CD4-positive, alpha-beta T cell (primary cell): ENCODE measurements around the gene MACC1. TPM values are rescaled to one million over a fixed set of nuclear protein-coding genes. Genes with fewer than 3 reads are reported as not detected.

Source experiments
- ATAC-seq: fragments of 200-7000 bp; cut with Tn5 transposase; one replicate; pipeline ENCODE4 v1.10.0; 2022; ENCODE audit warnings: mild to moderate bottlenecking; ENCODE audit not compliant: poor library complexity
- CTCF ChIA-PET: fragments of 350-600 bp; sonication (Branson Sonifier 250); formaldehyde crosslinking; loops from one replicate; lab custom pipeline; 2021; ENCODE audit warnings: antibody characterized with exemption, inconsistent platforms; lab: Charles Lee
- POLR2A ChIA-PET: fragments of 350-600 bp; sonication (Branson Sonifier 250); formaldehyde crosslinking; loops from one replicate; lab custom pipeline; 2021; ENCODE audit warnings: antibody characterized with exemption, inconsistent platforms; lab: Charles Lee
- DNase-seq, 14 experiments: peaks; one replicate each; pipeline ENCODE4 v3.0.0-alpha.2; 2013 to 2020; ENCODE audit warnings: mixed read lengths in 2 of 14
- H3K27ac ChIP-seq, 2 donors: one replicate each; pipeline versions ENCODE4 v1.5.1 to v1.7.0; 2013; ENCODE audit warnings: low read length in 2 of 2, low read depth in 1 of 2, mild to moderate bottlenecking in 1 of 2
- H3K27me3 ChIP-seq, 2 experiments: 1 replicate in 1 of 2; 2 replicates in 1 of 2; pipeline versions ENCODE4 v1.6.1 to v1.7.0; 2013; ENCODE audit warnings: low read length in 2 of 2, control low read depth in 1 of 2, mild to moderate bottlenecking in 1 of 2, moderate library complexity in 1 of 2; ENCODE audit not compliant: insufficient read depth in 2 of 2, control insufficient read depth in 1 of 2
- H3K36me3 ChIP-seq: one replicate; pipeline ENCODE4 v1.6.1; 2013; ENCODE audit warnings: low read length, control low read depth; ENCODE audit not compliant: insufficient read depth
- H3K4me1 ChIP-seq: one replicate; pipeline ENCODE4 v1.6.1; 2013; ENCODE audit warnings: low read length, control low read depth; ENCODE audit not compliant: insufficient read depth
- H3K4me3 ChIP-seq: one replicate; pipeline ENCODE4 v1.5.1; 2013; ENCODE audit warnings: mild to moderate bottlenecking, low read length, moderate library complexity
- H3K9me3 ChIP-seq, 2 experiments: 1 replicate in 1 of 2; 2 replicates in 1 of 2; pipeline versions ENCODE4 v1.6.1 to v1.7.0; 2013; ENCODE audit warnings: low read length in 2 of 2, mild to moderate bottlenecking in 2 of 2, control low read depth in 1 of 2, moderate library complexity in 1 of 2; ENCODE audit not compliant: control insufficient read depth in 1 of 2, insufficient read depth in 1 of 2
- H3K27ac Mint-ChIP-seq: one replicate; pipeline ENCODE4 v1.8.0; 2020; ENCODE audit warnings: mixed read lengths
- H3K27me3 Mint-ChIP-seq: one replicate; pipeline ENCODE4 v1.8.0; 2021; ENCODE audit warnings: mixed read lengths
- H3K36me3 Mint-ChIP-seq: one replicate; pipeline ENCODE4 v1.8.0; 2021; ENCODE audit warnings: low read depth, mixed read lengths
- H3K4me1 Mint-ChIP-seq: one replicate; pipeline ENCODE4 v1.8.0; 2021; ENCODE audit warnings: low read depth, mixed read lengths
- H3K4me3 Mint-ChIP-seq: one replicate; pipeline ENCODE4 v1.8.0; 2020; ENCODE audit warnings: mild to moderate bottlenecking, mixed read lengths
- H3K9me3 Mint-ChIP-seq: one replicate; pipeline ENCODE4 v1.8.0; 2020; ENCODE audit warnings: mixed read lengths
- CTCF ChIP-seq: fragments of 200-600 bp; IDR thresholded peaks from one replicate; pipeline ENCODE4 v1.8.0; 2022; ENCODE audit warnings: antibody characterized with exemption, mild to moderate bottlenecking
- intact Hi-C, 2 experiments: fragments of 100-400 bp; cut with DNase I in 1 of 2; cut with micrococcal nuclease in 1 of 2; formaldehyde crosslinking; loops; one replicate each; pipeline versions ENCODE4 v1.15.1 to v1.9.0; 2023 to 2025; cut with DNase I, micrococcal nuclease
- total RNA-seq, 174 experiments: library from RNA in 2 of 174; stranded (reverse) in 2 of 174; gene quantifications; one replicate each; pipeline ENCODE4 v1.2.3 and lab custom pipeline; 2021 to 2026

The MACC1 gene
- total RNA-seq, 2 experiments from 2014 or later, result 0.05 to 0.14 TPM

GRCh38 chr7:20140291-20141001 is 76.7 kb downstream of the MACC1 start:
- Histone ChIP-seq H3K9me3 (no peaks in the 10 kb centered on the region), H3K36me3 (no peaks in the 10 kb centered on the region), H3K4me1 (no peaks in the 10 kb centered on the region), H3K27ac (no peak overlapping the region), H3K27me3 (no peaks in the 10 kb centered on the region), H3K4me3 (no peak overlapping the region)
- Mint-ChIP-seq H3K4me3 (no peak overlapping the region), H3K9me3 (no peaks in the 10 kb centered on the region), H3K27ac (no peak overlapping the region), H3K4me1 (no peaks in the 10 kb centered on the region), H3K36me3 (no peaks in the 10 kb centered on the region), H3K27me3 (no peaks in the 10 kb centered on the region)
- CTCF ChIA-PET, result no interaction called here
- TF ChIP-seq CTCF, result no peak
- POLR2A ChIA-PET, result no interaction called here
- DNase-seq, result no peak
- intact Hi-C loops, result no loop called here
- no peak for ATAC-seq

- CTCF ChIA-PET, result no interaction called here
- H3K4me1 ChIP-seq, result no peaks in the 10 kb centered on the region
- H3K27ac ChIP-seq, result no peak overlapping the region
- no peaks in the 10 kb centered on the region for H3K4me1 Mint-ChIP-seq
- H3K9me3 Mint-ChIP-seq, result no peaks in the 10 kb centered on the region
- H3K4me3 ChIP-seq, result no peak overlapping the region
- H3K27me3 Mint-ChIP-seq, result no peaks in the 10 kb centered on the region
- POLR2A ChIA-PET, result no interaction called here
- no peaks in the 10 kb centered on the region for H3K36me3 Mint-ChIP-seq
- H3K27me3 ChIP-seq, result no peaks in the 10 kb centered on the region
- DNase-seq, result no peak
- no peak overlapping the region for H3K27ac Mint-ChIP-seq
- no peaks in the 10 kb centered on the region for H3K36me3 ChIP-seq
- intact Hi-C loops, result no loop called here
- ATAC-seq, result no peak
- TF ChIP-seq CTCF, result no peak
- H3K9me3 ChIP-seq, result no peaks in the 10 kb centered on the region
- H3K4me3 Mint-ChIP-seq, result no peak overlapping the region
These were observed 80.5 kb downstream of the MACC1 start for GRCh38 chr7:20136647-20137046.

GRCh38 chr7:20133803-20134202 is 83.4 kb downstream of the MACC1 start:
- no peaks in the 10 kb centered on the region for H3K27me3 Mint-ChIP-seq
- H3K36me3 Mint-ChIP-seq, result no peaks in the 10 kb centered on the region
- no peaks in the 10 kb centered on the region for H3K27me3 ChIP-seq
- H3K4me3 ChIP-seq, result no peak overlapping the region
- ChIA-PET CTCF (no interaction called here), POLR2A (no interaction called here)
- TF ChIP-seq CTCF, result no peak
- no peak overlapping the region for H3K4me3 Mint-ChIP-seq
- H3K27ac ChIP-seq, result no peak overlapping the region
- H3K9me3 ChIP-seq, result no peaks in the 10 kb centered on the region
- no peak for DNase-seq
- no peaks in the 10 kb centered on the region for H3K4me1 ChIP-seq
- no peaks in the 10 kb centered on the region for H3K4me1 Mint-ChIP-seq
- no peaks in the 10 kb centered on the region for H3K9me3 Mint-ChIP-seq
- H3K36me3 ChIP-seq, result no peaks in the 10 kb centered on the region
- no peak overlapping the region for H3K27ac Mint-ChIP-seq
- intact Hi-C loops, result no loop called here
- no peak for ATAC-seq
